GM12878 (cell line): Measurements from ENCODE around the gene DHRS12. TPM values are rescaled to one million over a fixed set of nuclear protein-coding genes. Genes with fewer than 3 reads are reported as not detected.
A peak's percentile ranks its signal among the peaks of the same experiment; 100 is the strongest.

Source experiments
- ATAC-seq: fragments of 200-7000 bp; cut with Tn5 transposase; 3 replicates; pipeline ENCODE4 v1.9.1; 2020; ENCODE audit warnings: mild to moderate bottlenecking, moderate library complexity
- BruUV-seq: library from RNA; stranded (reverse); fragments of 400-500 nt; replicated peaks from 2 replicates; lab custom pipeline; 2021; lab: Mats Ljungman, UMichigan
- CTCF ChIA-PET: fragments of 300-600 bp; sonication (Branson Sonifier 250); formaldehyde crosslinking; extraction: SDS; loops from one replicate; lab custom pipeline; 2021; ENCODE audit warnings: inconsistent platforms; lab: Yijun Ruan, JAX
- POLR2A ChIA-PET: fragments of 350-600 bp; formaldehyde crosslinking; extraction: SDS; loops from one replicate; lab custom pipeline; 2021; ENCODE audit warnings: inconsistent platforms; lab: Charles Lee
- RAD21 ChIA-PET: fragments of 300-600 bp; sonication (Branson Sonifier 250); formaldehyde crosslinking; loops from one replicate; lab custom pipeline; 2023; ENCODE audit warnings: antibody characterized with exemption; ENCODE audit not compliant: unreplicated experiment; lab: Charles Lee
- SMC1A ChIA-PET: fragments of 300-600 bp; sonication (Branson Sonifier 250); formaldehyde crosslinking; loops from one replicate; lab custom pipeline; 2023; ENCODE audit not compliant: unreplicated experiment, uncharacterized antibody; lab: Charles Lee
- DNase-seq: peaks from one replicate; pipeline ENCODE4 v3.0.0-alpha.2; 2011; ENCODE audit warnings: low read depth, low spot score
- FAIRE-seq: peaks from 3 replicates; lab custom pipeline; 2011; peaks lifted over from hg19 to GRCh38; lab: Jason Lieb, UNC
- H2AFZ ChIP-seq: 2 replicates; pipeline ENCODE4 v1.6.0; 2011; ENCODE audit warnings: low read depth, low read length, control low read depth; ENCODE audit not compliant: control insufficient read depth
- H3K27ac ChIP-seq: 2 replicates; pipeline ENCODE4 v1.5.1; 2011; ENCODE audit warnings: control low read depth; ENCODE audit not compliant: control insufficient read depth, insufficient read depth
- H3K27me3 ChIP-seq, 2 experiments: replicated peaks in 1 of 2; 2 replicates each; pipeline versions ENCODE4 v1.6.0 to v1.6.1; 2011; ENCODE audit warnings: low read length in 1 of 2; ENCODE audit not compliant: control insufficient read depth in 2 of 2, insufficient read depth in 2 of 2
- H3K36me3 ChIP-seq, 2 experiments: 2 replicates each; pipeline ENCODE4 v1.5.1; 2011; ENCODE audit warnings: low read length in 1 of 2; ENCODE audit not compliant: control insufficient read depth in 2 of 2, insufficient read depth in 2 of 2
- H3K4me1 ChIP-seq: 2 replicates; pipeline ENCODE4 v1.6.1; 2011; ENCODE audit warnings: mild to moderate bottlenecking, low read length, moderate library complexity, mixed read lengths; ENCODE audit not compliant: control insufficient read depth, insufficient read depth
- H3K4me2 ChIP-seq: 2 replicates; pipeline ENCODE4 v1.6.0; 2011; ENCODE audit warnings: control low read depth; ENCODE audit not compliant: control insufficient read depth, insufficient read depth
- H3K4me3 ChIP-seq: fragments of 200-600 bp; sonication (generic); 2 replicates; pipeline ENCODE4 v1.5.1; 2016
- H3K79me2 ChIP-seq: 2 replicates; pipeline ENCODE4 v1.6.0; 2011; ENCODE audit warnings: low read length; ENCODE audit not compliant: control insufficient read depth, insufficient read depth
- H3K9ac ChIP-seq: 2 replicates; pipeline ENCODE4 v1.8.0; 2011; ENCODE audit warnings: low read length, control low read depth, mixed read lengths; ENCODE audit not compliant: control insufficient read depth, insufficient read depth
- H3K9me3 ChIP-seq: replicated peaks from 3 replicates; pipeline ENCODE4 v1.5.1; 2011; ENCODE audit warnings: mild to moderate bottlenecking, low read length; ENCODE audit not compliant: control insufficient read depth, insufficient read depth
- H4K20me1 ChIP-seq: 2 replicates; pipeline ENCODE4 v1.6.0; 2011; ENCODE audit not compliant: control insufficient read depth, insufficient read depth
- CBX5 ChIP-seq: sonication (generic); IDR thresholded peaks from 2 replicates; pipeline ENCODE4 v1.6.1; 2016; ENCODE audit warnings: low read depth, moderate library complexity, mild to moderate bottlenecking, inconsistent platforms
- CREM ChIP-seq: IDR thresholded peaks from 2 replicates; pipeline ENCODE4 v1.6.1; 2014; ENCODE audit warnings: antibody characterized with exemption, low read depth
- IRF5 ChIP-seq: fragments of 450-650 bp; IDR thresholded peaks from 2 replicates; pipeline ENCODE4 v1.6.1; 2017; ENCODE audit warnings: borderline replicate concordance
- NKRF ChIP-seq: fragments of 450-650 bp; conservative IDR thresholded peaks from 2 replicates; pipeline ENCODE4 v1.6.1; 2017; ENCODE audit warnings: mild to moderate bottlenecking, moderate library complexity
- WGBS: methylation state at CpG from one replicate; pipeline ENCODE4 v1.1.6; 2016; ENCODE audit warnings: low lambda C conversion rate; ENCODE audit not compliant: insufficient replicate concordance, insufficient coverage; ENCODE audit errors: missing lambda C conversion rate; 5-methylcytosine and 5-hydroxymethylcytosine counted together
- in situ Hi-C: fragments of 300-500 bp; cut with MboI; formaldehyde crosslinking; loops from 9 replicates; pipeline ENCODE4 v1.14.3; 2018; ENCODE audit warnings: mixed read lengths
- intact Hi-C: fragments of 100-400 bp; cut with micrococcal nuclease; formaldehyde crosslinking; loops from one replicate; pipeline ENCODE4 v1.14.2; 2022; ENCODE audit not compliant: unreplicated experiment
- polyA plus RNA-seq, 11 experiments: library from polyadenylated mRNA; depleted of rRNA in 4 of 11; unstranded in 6 of 11; stranded (reverse) in 5 of 11; fragments of >200 nt; fragmentation: Nextera tagmentation in 4 of 11; fragmentation: Illumina TruSeq in 1 of 11; extraction: Ambion mirVana in 4 of 11; extraction: Trizol in 1 of 11; gene quantifications; 1 replicate in 1 of 11; 2 replicates in 10 of 11; pipeline versions ENCODE4 v1.2.1 to v1.2.3, GENCODE V29; 2011 to 2016; ENCODE audit warnings: inconsistent platforms in 2 of 11, missing spikeins in 2 of 11, low read depth in 1 of 11
- total RNA-seq, 4 experiments: library from RNA; depleted of rRNA in 3 of 4; stranded (reverse); fragments of >200 nt in 3 of 4; fragmentation: Illumina TruSeq in 1 of 4; extraction: Trizol in 1 of 4; gene quantifications; 2 replicates each; pipeline versions ENCODE4 v1.2.1 to v1.2.3, GENCODE V29; 2013 to 2021
- TF ChIP-seq, protein P1 (sequence below): IDR thresholded peaks from 2 replicates; pipeline ENCODE4 v1.6.1; 2012; ENCODE audit warnings: low read depth, low read length, improper control_type of control experiment

The DHRS12 gene
- total and polyA plus RNA-seq, 10 of the 15 experiments (the other 5 are each of a cell fraction or from before 2014, with no cell fraction given) = 2.9 to 11.3 (median 8.2) TPM

GRCh38 chr13:51747438-51748434 is 56.2 kb downstream of the DHRS12 start:
- no peaks in the 10 kb centered on the region for H4K20me1 ChIP-seq
- POLR2A ChIA-PET = no interaction called here
- DNase-seq = no peak
- intact Hi-C loops (no loop called here), in situ Hi-C loops (no loop called here)
- H3K9me3 ChIP-seq = peaks cover 13% of the 10 kb centered on the region; the same call in 2 of the 3 replicates
- BruUV-seq = no TSS peak
- RAD21 ChIA-PET = no interaction called here
- SMC1A ChIA-PET = interaction anchor here (2.1 to 2.3 kb wide), 2 partner anchors 8 to 9 kb away, joined by 5 to 6 read pairs; no protein-coding TSS in a partner anchor
- no peaks in the 10 kb centered on the region for H3K79me2 ChIP-seq
- CTCF ChIA-PET = interaction anchor here (2.1 kb wide), 1 partner anchor 10 kb away, joined by 6 read pairs; no protein-coding TSS in a partner anchor
- peaks cover 0 to 6% of the 10 kb centered on the region in 2 experiments; a peak in 2 of 4 replicates for H3K36me3 ChIP-seq
- H3K4me2 ChIP-seq = no peak overlapping the region
- 97% methylated on average over 9 of the region's 9 CpGs for WGBS
- H3K27ac ChIP-seq = no peak overlapping the region
- peak; percentile 59 for FAIRE-seq
- H3K4me3 ChIP-seq = no peak overlapping the region
- H3K9ac ChIP-seq = no peak overlapping the region
- TF ChIP-seq, protein P1, sequence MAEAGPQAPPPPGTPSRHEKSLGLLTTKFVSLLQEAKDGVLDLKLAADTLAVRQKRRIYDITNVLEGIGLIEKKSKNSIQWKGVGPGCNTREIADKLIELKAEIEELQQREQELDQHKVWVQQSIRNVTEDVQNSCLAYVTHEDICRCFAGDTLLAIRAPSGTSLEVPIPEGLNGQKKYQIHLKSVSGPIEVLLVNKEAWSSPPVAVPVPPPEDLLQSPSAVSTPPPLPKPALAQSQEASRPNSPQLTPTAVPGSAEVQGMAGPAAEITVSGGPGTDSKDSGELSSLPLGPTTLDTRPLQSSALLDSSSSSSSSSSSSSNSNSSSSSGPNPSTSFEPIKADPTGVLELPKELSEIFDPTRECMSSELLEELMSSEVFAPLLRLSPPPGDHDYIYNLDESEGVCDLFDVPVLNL = no peak
- TF ChIP-seq CBX5 = peak; percentile 90; the same call in 1 of the 2 replicates
- ATAC-seq = no peak
- H2AFZ ChIP-seq = no peak overlapping the region
- no peaks in the 10 kb centered on the region for H3K27me3 ChIP-seq
- no peaks in the 10 kb centered on the region for H3K4me1 ChIP-seq

DNA sequence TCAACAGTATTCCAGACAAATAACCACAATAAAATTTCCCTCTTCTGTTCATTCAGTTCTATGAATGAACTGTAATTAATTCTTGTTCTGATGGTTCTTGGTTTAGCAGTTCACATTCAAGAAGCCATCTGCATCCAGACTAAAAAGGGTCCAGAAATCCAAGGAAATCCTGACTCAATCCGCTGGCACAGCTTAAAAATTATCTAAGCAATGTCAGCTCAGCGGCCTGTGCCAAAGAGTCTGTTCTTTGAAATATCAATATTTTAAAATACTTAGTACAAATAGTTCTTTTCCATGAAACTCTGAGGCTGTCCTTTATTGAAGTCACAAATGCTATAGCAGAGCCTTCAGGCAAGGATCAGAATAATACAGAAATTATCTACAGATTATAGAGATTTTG is 57.2 kb downstream of the DHRS12 start:
- Histone ChIP-seq H3K9ac (no peak overlapping the region), H3K4me1 (no peaks in the 10 kb centered on the region), H3K36me3 (0 out of 4 replicates have a peak, but pooled peaks cover 0 to 6% of the 10 kb centered on the region in 2 experiments), H2AFZ (no peak overlapping the region), H3K4me2 (no peak overlapping the region), H3K4me3 (no peak overlapping the region), H3K27me3 (no peaks in the 10 kb centered on the region), H3K27ac (no peak overlapping the region), H3K79me2 (no peaks in the 10 kb centered on the region), H3K9me3 (peaks cover 13% of the 10 kb centered on the region; the same call in 2 of the 3 replicates), H4K20me1 (no peaks in the 10 kb centered on the region)
- DNase-seq (no peak), ATAC-seq (no peak), FAIRE-seq (no peak)
- SMC1A ChIA-PET = interaction anchor here (1.1 to 2.3 kb wide), 2 partner anchors 10 kb away, joined by 3 to 6 read pairs; no protein-coding TSS in a partner anchor
- RAD21 ChIA-PET = no interaction called here
- in situ Hi-C loops (no loop called here), intact Hi-C loops (no loop called here)
- TF ChIP-seq IRF5 (no peak), NKRF (no peak), CREM (no peak)
- no TSS peak for BruUV-seq
- CTCF ChIA-PET = interaction anchor here (2.1 kb wide), 1 partner anchor 11 kb away, joined by 6 read pairs; no protein-coding TSS in a partner anchor
- POLR2A ChIA-PET = no interaction called here
- 92% methylated on average over 2 of the region's 2 CpGs for WGBS
